Jurkat, Clone E6-1 (cell line): ENCODE data around the gene BRD3.
A peak's percentile ranks its signal among the peaks of the same experiment; 100 is the strongest.

ENCODE experiments used
- DNase-seq: peaks from one replicate; pipeline ENCODE4 v3.0.0-alpha.2; 2011; ENCODE audit warnings: low read depth, low spot score
- H3K4me3 ChIP-seq: 2 replicates; pipeline ENCODE4 v1.5.1; 2011; ENCODE audit warnings: mild to moderate bottlenecking, low read length, control low read depth, moderate library complexity

BRD3 gene

GRCh38 chr9:134068744-134069479 is 1.1 kb upstream of the BRD3 start:
- peak overlapping the region; percentile 67 for H3K4me3 ChIP-seq
- DNase-seq: no peak

GRCh38 chr9:134066913-134067851 is 644 bp downstream of the BRD3 start:
- DNase-seq: no peak
- H3K4me3 ChIP-seq: peak overlapping the region; percentile 86

GRCh38 chr9:134066526-134066912 is 1.3 kb downstream of the BRD3 start:
- peak overlapping the region; percentile 86 for H3K4me3 ChIP-seq
- DNase-seq: no peak

GRCh38 chr9:134065612-134066419 is 2.0 kb downstream of the BRD3 start:
- H3K4me3 ChIP-seq: peak overlapping the region; percentile 86
- DNase-seq: peak; percentile 49

- DNase-seq: no peak
- H3K4me3 ChIP-seq: no peak overlapping the region
Observed at GRCh38 chr9:134064711-134065110, 3.1 kb downstream of the BRD3 start.

GRCh38 chr9:134063571-134064450 is 4.0 kb downstream of the BRD3 start:
- DNase-seq: no peak
- H3K4me3 ChIP-seq: no peak overlapping the region

DNA sequence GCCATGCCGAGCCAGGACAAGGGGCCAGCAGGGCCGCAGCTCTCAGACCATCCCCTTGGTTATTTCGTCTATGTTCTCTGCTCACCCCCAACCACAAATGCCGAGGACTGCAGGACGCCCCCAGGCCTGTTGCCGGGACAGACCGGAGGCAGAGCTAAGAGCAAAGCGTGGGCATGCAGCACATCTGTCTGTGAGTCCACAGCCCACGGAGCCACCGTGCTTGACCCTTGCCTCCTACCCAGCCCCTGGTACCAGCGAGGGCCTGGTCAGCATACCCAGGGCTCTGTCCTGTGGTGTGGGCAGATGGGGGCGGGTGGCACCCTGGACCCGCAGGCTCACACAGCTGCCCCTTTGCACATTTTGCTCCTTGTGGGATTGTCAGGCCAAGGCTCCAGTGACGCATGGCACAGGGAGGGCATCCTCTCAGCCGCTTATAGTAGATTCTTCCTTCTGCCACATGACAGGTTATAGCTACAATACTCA is 4.7 kb downstream of the BRD3 start:
- no peak overlapping the region for H3K4me3 ChIP-seq

GRCh38 chr9:134062461-134063087 is 5.3 kb downstream of the BRD3 start:
- no peak for DNase-seq
- no peak overlapping the region for H3K4me3 ChIP-seq

More for the DNA sequence above, 4.7 kb downstream of the BRD3 start:
- DNase-seq: no peak

DNA sequence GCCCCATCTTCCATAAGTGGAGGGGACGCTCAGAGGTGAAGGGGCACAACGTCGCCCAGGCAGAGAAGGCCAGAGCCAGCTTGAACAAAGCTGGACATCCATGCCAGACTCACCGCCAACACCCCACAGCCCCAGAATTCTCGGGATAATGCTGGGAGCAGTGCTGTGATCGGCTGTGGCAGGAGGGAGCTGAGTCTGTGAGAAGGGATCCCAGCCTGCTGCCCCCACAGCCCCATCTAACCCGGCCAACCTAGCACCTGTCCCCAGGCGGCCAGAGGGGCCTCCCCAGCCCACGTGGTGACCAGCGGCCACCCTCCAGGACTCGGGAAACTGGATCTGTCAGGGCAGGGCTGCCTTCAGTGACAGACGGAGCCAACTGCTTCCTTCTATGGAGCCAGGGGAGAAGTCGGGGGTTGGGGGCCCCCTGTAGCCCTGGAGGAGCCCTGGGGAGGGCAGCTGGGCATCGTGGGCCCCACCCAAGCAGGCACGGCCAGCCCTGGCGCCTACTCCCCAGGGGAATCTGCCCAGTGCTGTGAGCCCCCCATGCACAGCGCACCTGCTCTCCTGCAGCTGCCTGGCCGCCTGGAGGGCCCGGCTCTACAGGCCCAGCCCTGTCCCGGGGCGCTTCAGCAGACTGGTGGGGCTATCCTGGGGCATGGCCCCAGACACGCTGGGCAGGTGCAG is 6.0 kb downstream of the BRD3 start:
- no peak overlapping the region for H3K4me3 ChIP-seq
- DNase-seq: no peak

DNA sequence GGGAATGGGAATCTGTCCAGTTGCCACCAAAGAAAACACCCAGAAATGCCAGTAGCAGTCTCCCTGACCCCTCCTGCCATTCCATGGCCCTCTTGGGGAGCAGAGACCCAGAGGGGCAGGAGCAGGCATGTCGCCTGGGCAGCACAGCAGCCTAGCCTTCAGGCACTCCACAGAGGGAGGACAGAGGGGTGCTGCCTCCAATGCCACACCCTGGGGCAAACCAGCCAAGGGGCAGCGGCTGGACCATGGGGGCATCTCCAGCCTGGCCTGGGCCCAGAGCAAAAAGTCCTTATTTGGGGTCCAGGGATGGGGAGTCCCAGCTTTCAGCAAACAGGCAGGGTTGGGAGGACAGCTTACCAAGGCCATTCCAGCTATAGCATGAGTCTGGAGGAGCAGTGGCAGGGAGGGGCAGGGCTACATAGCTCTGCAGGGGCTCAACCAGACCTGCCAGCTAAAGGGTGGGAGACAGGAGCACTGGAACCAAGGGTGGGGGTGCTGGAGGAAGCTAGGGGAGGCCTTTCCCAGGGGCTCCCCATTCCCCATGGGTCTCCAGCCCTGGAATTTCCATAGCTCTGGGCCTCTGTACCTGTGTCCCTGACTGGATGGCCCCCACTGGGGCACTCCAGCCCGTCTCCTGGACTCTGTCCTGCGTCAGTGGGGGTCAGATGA is 6.7 kb downstream of the BRD3 start:
- DNase-seq: no peak
- H3K4me3 ChIP-seq: no peak overlapping the region

GRCh38 chr9:134060546-134060945 is 7.3 kb downstream of the BRD3 start:
- H3K4me3 ChIP-seq: no peak overlapping the region
- DNase-seq: no peak

DNA sequence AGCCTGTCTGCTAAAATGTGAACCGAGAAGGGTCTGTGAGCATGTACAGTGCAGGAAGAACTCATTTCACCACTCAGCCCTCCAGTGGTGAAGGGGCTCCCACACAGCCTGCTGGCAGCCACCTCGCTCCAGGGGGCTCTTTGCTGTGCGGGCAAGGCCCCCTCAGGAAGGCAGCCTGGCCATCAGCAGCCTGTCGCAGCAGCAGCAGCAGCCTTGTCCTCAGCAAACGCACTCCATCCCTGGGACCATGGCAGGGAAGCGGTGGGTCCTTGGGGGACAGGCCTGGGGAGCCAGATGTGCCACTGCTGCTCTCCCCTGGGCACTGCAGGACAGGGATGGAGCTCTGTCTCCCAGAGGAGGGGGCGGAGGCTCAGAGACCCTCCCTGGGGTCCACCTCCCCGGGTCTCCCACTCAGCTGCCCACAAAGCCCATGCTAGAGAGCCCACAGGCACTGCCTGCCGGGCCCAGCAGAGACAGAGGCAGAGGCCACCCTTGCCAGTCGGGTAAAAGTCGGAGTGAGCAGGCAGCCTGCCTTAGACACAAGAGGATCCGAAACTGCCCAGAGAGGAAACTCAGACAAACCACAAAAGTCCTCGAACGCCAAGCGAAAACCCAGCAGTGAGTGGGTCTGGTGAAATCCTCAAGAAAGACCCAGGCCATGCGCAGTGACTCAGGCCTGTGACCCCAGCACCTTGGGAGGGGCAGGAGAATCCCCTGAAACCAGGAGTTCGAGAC is 8.0 kb downstream of the BRD3 start:
- no peak overlapping the region for H3K4me3 ChIP-seq
- no peak for DNase-seq

DNA sequence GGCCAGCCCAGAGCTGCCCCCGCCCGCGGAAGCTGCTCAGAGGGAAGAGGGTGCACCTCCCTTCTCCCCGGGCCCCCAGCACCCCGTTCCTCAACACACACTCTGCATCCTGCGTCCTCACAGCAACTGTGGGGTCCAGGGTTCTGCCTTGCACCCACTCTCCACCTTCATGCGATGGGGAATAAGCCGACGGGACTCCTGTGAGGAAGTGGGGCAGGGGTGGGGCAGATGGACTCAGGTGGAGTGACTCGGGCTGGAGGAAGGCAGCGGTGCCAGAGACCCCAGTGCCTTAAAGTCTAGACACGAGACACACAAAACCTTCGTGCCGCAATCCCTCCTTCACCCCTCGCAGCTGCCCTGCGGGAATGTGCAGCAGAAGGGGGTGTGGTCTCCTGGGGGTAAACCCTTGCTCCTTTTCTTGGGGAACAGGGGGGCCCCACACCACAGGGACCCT is 8.6 kb downstream of the BRD3 start:
- H3K4me3 ChIP-seq: no peak overlapping the region
- DNase-seq: no peak

DNA sequence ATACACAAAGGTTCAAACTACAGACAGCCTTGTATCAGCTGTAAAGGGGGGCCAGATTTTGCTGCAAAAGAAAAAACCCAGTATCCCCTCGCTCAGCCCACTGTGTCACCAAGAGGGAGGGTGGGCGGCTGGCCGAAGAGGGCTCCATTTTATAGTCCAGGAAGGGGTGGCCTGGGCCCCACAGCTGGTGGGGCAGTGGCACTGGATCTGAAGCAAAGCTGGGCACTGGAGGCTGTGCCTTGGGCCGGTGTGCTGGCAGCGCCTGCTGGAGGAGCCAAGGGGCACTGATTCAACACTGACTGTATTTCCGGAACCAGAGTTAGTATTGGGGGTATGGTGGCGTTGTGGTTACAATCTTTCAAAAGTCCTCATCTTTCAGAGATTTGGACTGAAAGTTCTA is 9.1 kb downstream of the BRD3 start:
- DNase-seq: no peak
- H3K4me3 ChIP-seq: no peak overlapping the region

DNA sequence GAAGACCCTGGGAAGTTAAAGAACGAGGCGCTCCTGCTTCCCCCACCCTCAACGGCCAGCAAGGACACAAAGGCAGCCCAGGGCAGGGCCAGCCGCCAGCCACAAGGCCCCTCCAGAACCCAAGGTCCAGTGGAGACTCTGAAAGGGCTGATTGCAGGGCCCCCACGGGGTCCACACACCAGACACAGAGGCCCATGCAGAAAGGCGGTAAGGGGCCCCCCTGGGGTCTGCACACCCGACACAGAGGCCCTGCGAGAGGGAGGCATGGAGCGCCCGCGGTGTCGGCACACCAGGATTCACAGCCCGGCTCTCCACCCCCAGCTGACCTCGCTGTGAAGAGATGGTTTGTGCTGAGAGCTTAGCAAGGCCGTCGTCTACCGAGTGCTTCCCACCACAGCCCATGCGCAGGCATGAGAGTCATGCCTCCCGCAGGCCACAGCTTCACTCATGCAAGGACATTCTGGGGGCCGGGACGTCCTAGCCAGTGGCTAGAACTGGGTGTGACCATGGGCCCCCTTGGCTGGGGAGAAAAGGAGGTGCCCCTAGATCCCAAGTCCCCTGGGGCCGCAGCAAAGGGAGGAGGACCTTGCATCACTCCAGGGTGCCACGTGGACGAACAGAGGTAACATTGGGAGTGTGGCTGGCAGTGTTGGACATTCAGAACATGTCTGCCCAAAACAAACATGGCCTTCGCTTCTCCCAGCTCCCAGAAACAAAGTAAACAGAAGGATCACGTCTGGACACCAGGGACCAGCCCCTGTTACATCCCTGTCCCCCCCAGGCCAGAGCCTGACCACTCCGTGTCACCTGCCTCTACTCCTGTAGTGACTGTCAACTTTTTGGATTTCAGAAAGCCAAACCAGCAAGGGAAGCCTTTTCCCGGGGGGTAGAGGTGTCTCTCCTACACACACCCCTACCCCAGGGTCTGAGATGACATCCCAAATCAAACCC is 9.8 kb downstream of the BRD3 start:
- H3K4me3 ChIP-seq: no peak overlapping the region
- DNase-seq: no peak
